ENCODE results near the gene VAC14.
"Not testable (repeated sequence)": the region's sequence is repeated elsewhere in the genome, so short reads cannot be mapped to it uniquely, and the experiment has no call there.

DNA sequence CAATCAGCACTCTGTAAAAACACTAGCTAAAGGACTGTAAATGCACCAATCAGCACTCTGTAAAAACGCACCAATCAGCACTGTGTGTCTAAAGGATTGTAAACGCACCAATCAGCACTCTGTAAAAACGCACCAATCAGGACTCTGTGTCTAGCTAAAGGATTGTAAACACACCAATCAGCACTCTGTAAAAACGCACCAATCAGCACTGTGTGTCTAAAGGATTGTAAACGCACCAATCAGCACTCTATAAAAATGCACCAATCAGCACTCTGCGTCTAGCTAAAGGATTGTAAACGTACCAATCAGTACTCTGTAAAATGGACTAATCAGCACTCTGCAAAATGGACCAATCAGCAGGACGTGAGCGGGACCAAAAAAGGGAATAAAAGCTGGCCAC, 58.0 kb downstream of the VAC14 start:
- TF ChIP-seq, protein P1, sequence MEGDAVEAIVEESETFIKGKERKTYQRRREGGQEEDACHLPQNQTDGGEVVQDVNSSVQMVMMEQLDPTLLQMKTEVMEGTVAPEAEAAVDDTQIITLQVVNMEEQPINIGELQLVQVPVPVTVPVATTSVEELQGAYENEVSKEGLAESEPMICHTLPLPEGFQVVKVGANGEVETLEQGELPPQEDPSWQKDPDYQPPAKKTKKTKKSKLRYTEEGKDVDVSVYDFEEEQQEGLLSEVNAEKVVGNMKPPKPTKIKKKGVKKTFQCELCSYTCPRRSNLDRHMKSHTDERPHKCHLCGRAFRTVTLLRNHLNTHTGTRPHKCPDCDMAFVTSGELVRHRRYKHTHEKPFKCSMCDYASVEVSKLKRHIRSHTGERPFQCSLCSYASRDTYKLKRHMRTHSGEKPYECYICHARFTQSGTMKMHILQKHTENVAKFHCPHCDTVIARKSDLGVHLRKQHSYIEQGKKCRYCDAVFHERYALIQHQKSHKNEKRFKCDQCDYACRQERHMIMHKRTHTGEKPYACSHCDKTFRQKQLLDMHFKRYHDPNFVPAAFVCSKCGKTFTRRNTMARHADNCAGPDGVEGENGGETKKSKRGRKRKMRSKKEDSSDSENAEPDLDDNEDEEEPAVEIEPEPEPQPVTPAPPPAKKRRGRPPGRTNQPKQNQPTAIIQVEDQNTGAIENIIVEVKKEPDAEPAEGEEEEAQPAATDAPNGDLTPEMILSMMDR (IDR thresholded peaks at IDR 0.05), result not testable (repeated sequence)
- not testable (repeated sequence) for TF ChIP-seq POLR2A (IDR thresholded peaks at IDR 0.05)
